Ascending aorta (tissue), 2 donors: ENCODE data around the gene GAB2. TPM values are rescaled to one million over a fixed set of nuclear protein-coding genes. Genes with fewer than 3 reads are reported as not detected.

Experiments used
- DNase-seq, 2 donors: peaks; one replicate each; pipeline ENCODE4 v3.0.0-alpha.2; 2019; ENCODE audit warnings: low spot score in 2 of 2
- H3K27ac ChIP-seq, 2 donors: fragments of 200-600 bp; sonication (generic); one replicate each; pipeline ENCODE4 v1.5.1; 2016 to 2017; ENCODE audit warnings: mild to moderate bottlenecking in 1 of 2
- H3K27me3 ChIP-seq: fragments of 200-600 bp; sonication (generic); one replicate; pipeline ENCODE4 v1.5.1; 2017
- H3K36me3 ChIP-seq, 2 donors: fragments of 200-600 bp; sonication (generic); one replicate each; pipeline ENCODE4 v1.5.1; 2016
- H3K4me1 ChIP-seq, 2 donors: fragments of 200-600 bp; sonication (generic); one replicate each; pipeline ENCODE4 v1.5.1; 2016 to 2017; ENCODE audit warnings: mild to moderate bottlenecking in 1 of 2
- H3K4me3 ChIP-seq, 2 donors: fragments of 200-600 bp; sonication (generic); one replicate each; pipeline ENCODE4 v1.5.1; 2016 to 2017; ENCODE audit warnings: mild to moderate bottlenecking in 1 of 2
- H3K9me3 ChIP-seq, 2 donors: fragments of 200-600 bp; sonication (generic); one replicate each; pipeline ENCODE4 v1.5.1; 2016
- intact Hi-C: fragments of 100-400 bp; cut with DNase I; formaldehyde crosslinking; loops from one replicate; pipeline ENCODE4 v1.15.1; 2023
- total RNA-seq: library from RNA; depleted of rRNA; stranded (reverse); fragments of >200 nt; gene quantifications from one replicate; pipeline ENCODE4 v1.1.0, GENCODE V29; 2016
- TF ChIP-seq, protein P1 (sequence below), 3 experiments: fragments of 200-600 bp in 2 of 3; fragments of 450-650 bp in 1 of 3; sonication (generic) in 2 of 3; IDR thresholded peaks; one replicate each; pipeline ENCODE4 v1.5.1; 2016 to 2019; ENCODE audit warnings: antibody characterized with exemption in 3 of 3, mild to moderate bottlenecking in 1 of 3, moderate library complexity in 1 of 3

The GAB2 gene
- total RNA-seq, 1 donor from 2014 or later: 21.6 TPM

- Histone ChIP-seq H3K27ac (no peak overlapping the region), H3K36me3 (no peaks in the 10 kb centered on the region), H3K9me3 (no peaks in the 10 kb centered on the region), H3K27me3 (no peaks in the 10 kb centered on the region), H3K4me1 (peaks cover 0 to 17% of the 10 kb centered on the region in 2 donors), H3K4me3 (no peak overlapping the region)
- intact Hi-C loops: no loop called here
- TF ChIP-seq, protein P1, sequence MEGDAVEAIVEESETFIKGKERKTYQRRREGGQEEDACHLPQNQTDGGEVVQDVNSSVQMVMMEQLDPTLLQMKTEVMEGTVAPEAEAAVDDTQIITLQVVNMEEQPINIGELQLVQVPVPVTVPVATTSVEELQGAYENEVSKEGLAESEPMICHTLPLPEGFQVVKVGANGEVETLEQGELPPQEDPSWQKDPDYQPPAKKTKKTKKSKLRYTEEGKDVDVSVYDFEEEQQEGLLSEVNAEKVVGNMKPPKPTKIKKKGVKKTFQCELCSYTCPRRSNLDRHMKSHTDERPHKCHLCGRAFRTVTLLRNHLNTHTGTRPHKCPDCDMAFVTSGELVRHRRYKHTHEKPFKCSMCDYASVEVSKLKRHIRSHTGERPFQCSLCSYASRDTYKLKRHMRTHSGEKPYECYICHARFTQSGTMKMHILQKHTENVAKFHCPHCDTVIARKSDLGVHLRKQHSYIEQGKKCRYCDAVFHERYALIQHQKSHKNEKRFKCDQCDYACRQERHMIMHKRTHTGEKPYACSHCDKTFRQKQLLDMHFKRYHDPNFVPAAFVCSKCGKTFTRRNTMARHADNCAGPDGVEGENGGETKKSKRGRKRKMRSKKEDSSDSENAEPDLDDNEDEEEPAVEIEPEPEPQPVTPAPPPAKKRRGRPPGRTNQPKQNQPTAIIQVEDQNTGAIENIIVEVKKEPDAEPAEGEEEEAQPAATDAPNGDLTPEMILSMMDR (IDR thresholded peaks at IDR 0.05): no peak
- DNase-seq: no peak
Observed at GRCh38 chr11:78332872-78333271, 84.7 kb downstream of the GAB2 start.

GRCh38 chr11:78332174-78332866 lies 85.3 kb downstream of the GAB2 start:
- TF ChIP-seq, protein P1 (IDR thresholded peaks at IDR 0.05): no peak
- Histone ChIP-seq H3K4me3 (no peak overlapping the region), H3K27me3 (no peaks in the 10 kb centered on the region), H3K27ac (no peak overlapping the region), H3K36me3 (no peaks in the 10 kb centered on the region), H3K4me1 (peaks cover 0 to 11% of the 10 kb centered on the region in 2 donors), H3K9me3 (no peaks in the 10 kb centered on the region)
- DNase-seq: no peak
- intact Hi-C loops: no loop called here

GRCh38 chr11:78331711-78332110 lies 85.9 kb downstream of the GAB2 start:
- Histone ChIP-seq H3K4me1 (peaks cover 0 to 7% of the 10 kb centered on the region in 2 donors), H3K27me3 (no peaks in the 10 kb centered on the region), H3K4me3 (no peak overlapping the region), H3K27ac (no peak overlapping the region), H3K36me3 (no peaks in the 10 kb centered on the region), H3K9me3 (no peaks in the 10 kb centered on the region)
- DNase-seq: no peak
- intact Hi-C loops: no loop called here
- TF ChIP-seq, protein P1 (IDR thresholded peaks at IDR 0.05): no peak

GRCh38 chr11:78330361-78330760 lies 87.3 kb downstream of the GAB2 start:
- Histone ChIP-seq H3K27ac (no peak overlapping the region), H3K27me3 (no peaks in the 10 kb centered on the region), H3K4me3 (no peak overlapping the region), H3K9me3 (no peaks in the 10 kb centered on the region), H3K4me1 (peaks cover 0 to 7% of the 10 kb centered on the region in 2 donors), H3K36me3 (no peaks in the 10 kb centered on the region)
- intact Hi-C loops: no loop called here
- no peak for DNase-seq
- TF ChIP-seq, protein P1 (IDR thresholded peaks at IDR 0.05): no peak

GRCh38 chr11:78327945-78328344 lies 89.7 kb downstream of the GAB2 start:
- TF ChIP-seq, protein P1 (IDR thresholded peaks at IDR 0.05): no peak
- Histone ChIP-seq H3K9me3 (peaks cover 0 to 5% of the 10 kb centered on the region in 2 donors), H3K27me3 (no peaks in the 10 kb centered on the region), H3K4me1 (peaks cover 0 to 4% of the 10 kb centered on the region in 2 donors), H3K36me3 (no peaks in the 10 kb centered on the region), H3K27ac (no peak overlapping the region), H3K4me3 (no peak overlapping the region)
- intact Hi-C loops: no loop called here
- DNase-seq: no peak
